IMR-90 (cell line): ENCODE measurements around the gene USH2A. TPM values are rescaled to one million over a fixed set of nuclear protein-coding genes. Genes with fewer than 3 reads are reported as not detected.
"Not testable (repeated sequence)": the region's sequence is repeated elsewhere in the genome, so short reads cannot be mapped to it uniquely, and the experiment has no call there.

Experiments
- ATAC-seq: fragments of 200-7000 bp; cut with Tn5 transposase; 2 replicates; pipeline ENCODE4 v1.9.1; 2020; ENCODE audit warnings: low read depth, mild to moderate bottlenecking, moderate library complexity
- BruUV-seq: library from RNA; stranded (reverse); fragments of 400-500 nt; replicated peaks from 2 replicates; lab custom pipeline; 2021; lab: Mats Ljungman, UMichigan
- CTCF ChIA-PET: fragments of 300-600 bp; formaldehyde crosslinking; extraction: SDS; loops from one replicate; lab custom pipeline; 2021; ENCODE audit warnings: antibody characterized with exemption; lab: Yijun Ruan, JAX
- POLR2A ChIA-PET: fragments of 300-600 bp; sonication (Branson Sonifier 250); formaldehyde crosslinking; loops from one replicate; lab custom pipeline; 2022; ENCODE audit warnings: antibody characterized with exemption; ENCODE audit not compliant: unreplicated experiment; lab: Charles Lee
- DNase-seq: peaks from one replicate; pipeline ENCODE4 v3.0.0; 2013
- H2AFZ ChIP-seq: replicated peaks from 2 replicates; pipeline ENCODE3; 2013; ENCODE audit warnings: low read length, mild to moderate bottlenecking; ENCODE audit not compliant: poor library complexity
- H2AK5ac ChIP-seq: 2 replicates; pipeline ENCODE4 v1.6.1; 2013; ENCODE audit warnings: low read depth, low read length, inconsistent platforms
- H2AK9ac ChIP-seq: replicated peaks from 2 replicates; pipeline ENCODE3; 2013; ENCODE audit warnings: mild to moderate bottlenecking, low read depth, low read length, moderate library complexity; ENCODE audit not compliant: poor library complexity
- H2BK120ac ChIP-seq: 2 replicates; pipeline ENCODE4 v1.6.1; 2013; ENCODE audit warnings: low read depth, low read length, inconsistent platforms
- H2BK15ac ChIP-seq: 3 replicates; pipeline ENCODE4 v1.6.1; 2013; ENCODE audit warnings: low read depth, low read length, inconsistent platforms
- H2BK20ac ChIP-seq: 2 replicates; pipeline ENCODE4 v1.6.1; 2013; ENCODE audit warnings: low read depth, mild to moderate bottlenecking, inconsistent platforms, low read length, moderate library complexity
- H2BK5ac ChIP-seq: 2 replicates; pipeline ENCODE4 v1.6.1; 2013; ENCODE audit warnings: mild to moderate bottlenecking, low read depth, low read length, inconsistent platforms; ENCODE audit not compliant: poor library complexity, severe bottlenecking
- H3K14ac ChIP-seq: replicated peaks from 2 replicates; pipeline ENCODE4 v1.6.1; 2013; ENCODE audit warnings: low read depth, low read length, inconsistent platforms
- H3K18ac ChIP-seq: 2 replicates; pipeline ENCODE4 v1.6.1; 2013; ENCODE audit warnings: low read depth, low read length, control low read depth
- H3K23ac ChIP-seq: 2 replicates; pipeline ENCODE4 v1.6.1; 2013; ENCODE audit warnings: low read depth, low read length, inconsistent platforms
- H3K27ac ChIP-seq: 2 replicates; pipeline ENCODE4 v1.5.1; 2013; ENCODE audit warnings: mild to moderate bottlenecking, control low read depth, low read length; ENCODE audit not compliant: insufficient read depth
- H3K27me3 ChIP-seq: 2 replicates; pipeline ENCODE4 v1.6.1; 2013; ENCODE audit warnings: low read length; ENCODE audit not compliant: control insufficient read depth, insufficient read depth
- H3K36me3 ChIP-seq: 2 replicates; pipeline ENCODE4 v1.6.1; 2013; ENCODE audit warnings: low read length, mixed read lengths; ENCODE audit not compliant: control insufficient read depth, insufficient read depth
- H3K4ac ChIP-seq: 2 replicates; pipeline ENCODE4 v1.6.1; 2013; ENCODE audit warnings: low read depth, low read length, inconsistent platforms
- H3K4me1 ChIP-seq: 2 replicates; pipeline ENCODE4 v1.6.1; 2013; ENCODE audit warnings: low read length, mixed read lengths; ENCODE audit not compliant: control insufficient read depth, insufficient read depth
- H3K4me2 ChIP-seq: 2 replicates; pipeline ENCODE4 v1.6.1; 2013; ENCODE audit warnings: low read depth, mild to moderate bottlenecking, control low read depth, low read length, moderate library complexity
- H3K4me3 ChIP-seq: 2 replicates; pipeline ENCODE4 v1.5.1; 2013; ENCODE audit warnings: low read depth, mild to moderate bottlenecking, control low read depth, low read length, moderate library complexity; ENCODE audit not compliant: insufficient read depth
- H3K56ac ChIP-seq: 2 replicates; pipeline ENCODE4 v1.6.1; 2013; ENCODE audit warnings: low read length, inconsistent platforms; ENCODE audit not compliant: insufficient read depth; ENCODE audit errors: extremely low read depth
- H3K79me1 ChIP-seq, 2 experiments: 2 replicates each; pipeline ENCODE4 v1.6.1; 2013; ENCODE audit warnings: low read length in 2 of 2, inconsistent platforms in 1 of 2, low read depth in 1 of 2
- H3K9ac ChIP-seq: 2 replicates; pipeline ENCODE4 v1.6.1; 2013; ENCODE audit warnings: low read depth, low read length, control low read depth
- H3K9me1 ChIP-seq: 2 replicates; pipeline ENCODE4 v1.6.1; 2013; ENCODE audit warnings: low read length, inconsistent platforms; ENCODE audit not compliant: insufficient read depth
- H3K9me3 ChIP-seq: 2 replicates; pipeline ENCODE4 v1.6.1; 2013; ENCODE audit warnings: low read length; ENCODE audit not compliant: control insufficient read depth, insufficient read depth
- H4K20me1 ChIP-seq: 2 replicates; pipeline ENCODE4 v1.6.1; 2013; ENCODE audit warnings: low read length, inconsistent platforms; ENCODE audit not compliant: insufficient read depth
- H4K5ac ChIP-seq: 2 replicates; pipeline ENCODE4 v1.6.1; 2013; ENCODE audit warnings: mild to moderate bottlenecking, low read depth, low read length, control low read depth
- H4K8ac ChIP-seq, 2 experiments: 2 replicates each; pipeline ENCODE4 v1.6.1; 2013; ENCODE audit warnings: low read depth in 2 of 2, low read length in 2 of 2, control low read depth in 1 of 2, inconsistent platforms in 1 of 2
- H4K91ac ChIP-seq: 2 replicates; pipeline ENCODE4 v1.6.1; 2013; ENCODE audit warnings: low read depth, low read length, inconsistent platforms; ENCODE audit not compliant: insufficient read depth
- CHD1 ChIP-seq: IDR thresholded peaks from 2 replicates; pipeline ENCODE4 v1.6.1; 2012; ENCODE audit warnings: low read depth, low read length, improper control_type of control experiment
- FOS ChIP-seq: fragments of 150-350 bp; IDR thresholded peaks from 2 replicates; pipeline ENCODE4 v1.6.1; 2016; ENCODE audit warnings: low read depth, low read length
- USF2 ChIP-seq: fragments of 150-350 bp; IDR thresholded peaks from 2 replicates; pipeline ENCODE4 v1.6.1; 2017; ENCODE audit warnings: mild to moderate bottlenecking, antibody characterized with exemption, low read length, low read depth
- WGBS, 2 experiments: methylation state at CpG; one replicate each; pipeline versions ENCODE4 v1.1.5 to v1.1.7; 2013; ENCODE audit warnings: missing lambda C conversion rate in 2 of 2; ENCODE audit not compliant: insufficient read length in 1 of 2; ENCODE audit errors: extremely low coverage in 2 of 2; 5-methylcytosine and 5-hydroxymethylcytosine counted together
- dilution Hi-C: fragments of 300-500 bp; cut with HindIII; formaldehyde crosslinking; loops from one replicate; pipeline ENCODE4 v1.14.3; 2018; ENCODE audit warnings: low sequenced_read_pairs; ENCODE audit not compliant: unreplicated experiment
- in situ Hi-C: fragments of 300-500 bp; cut with MboI; formaldehyde crosslinking; loops from 3 replicates; pipeline ENCODE4 v1.14.3; 2019; ENCODE audit warnings: low sequenced_read_pairs, inconsistent platforms, mixed read lengths
- intact Hi-C: fragments of 100-400 bp; cut with micrococcal nuclease; formaldehyde crosslinking; loops from 2 replicates; pipeline ENCODE4 v1.10.0; 2022
- polyA plus RNA-seq, 3 experiments: library from polyadenylated mRNA; depleted of rRNA; stranded (reverse); fragments of >200 nt; gene quantifications; 2 replicates each; pipeline ENCODE4 v1.2.3, GENCODE V29; 2012; ENCODE audit warnings: low replicate concordance in 1 of 3
- total RNA-seq: library from RNA; depleted of rRNA; stranded (reverse); fragments of >200 nt; gene quantifications from 2 replicates; pipeline ENCODE4 v1.2.3, GENCODE V29; 2012

Gene USH2A
- total and polyA plus RNA-seq, 2 of the 4 experiments (the other 2 are of a cell fraction), result under 0.01 to 0.02 TPM

DNA sequence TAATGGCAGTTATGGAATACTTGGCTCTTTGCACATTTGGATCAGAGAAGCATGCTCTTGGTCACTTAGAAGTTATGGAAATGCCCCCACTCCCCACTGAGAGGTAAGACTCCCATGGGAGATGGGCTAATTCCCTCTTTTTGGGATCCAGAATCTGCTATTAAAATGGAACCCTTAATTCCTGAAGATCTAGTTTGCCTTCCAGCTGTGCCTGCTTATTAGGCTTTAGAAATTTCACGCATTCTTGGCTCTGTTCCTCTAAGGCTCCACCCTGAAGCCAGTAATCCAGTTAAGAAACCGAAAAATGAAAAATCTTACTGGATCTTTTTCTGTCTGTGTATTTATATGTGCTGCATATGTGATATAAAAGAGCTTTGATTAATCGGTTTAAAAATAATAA is 76.7 kb downstream of the USH2A start:
- Histone ChIP-seq H3K14ac (no peak overlapping the region), H2BK120ac (no peak overlapping the region), H2BK15ac (no peak overlapping the region), H4K8ac (no peak overlapping the region), H3K4me1 (no peaks in the 10 kb centered on the region), H2BK20ac (no peak overlapping the region), H3K9me1 (no peaks in the 10 kb centered on the region), H3K56ac (no peak overlapping the region), H3K27ac (no peak overlapping the region), H4K5ac (no peak overlapping the region), H2AFZ (no peak overlapping the region), H3K4ac (no peak overlapping the region), H4K91ac (no peak overlapping the region), H3K9me3 (no peaks in the 10 kb centered on the region), H3K18ac (no peak overlapping the region), H3K9ac (no peak overlapping the region), H3K4me3 (no peak overlapping the region), H2BK5ac (no peak overlapping the region), H3K23ac (no peak overlapping the region), H3K27me3 (no peaks in the 10 kb centered on the region), H3K4me2 (no peak overlapping the region), H3K79me1 (no peaks in the 10 kb centered on the region), H2AK9ac (no peak overlapping the region), H3K36me3 (no peaks in the 10 kb centered on the region), H2AK5ac (no peak overlapping the region), H4K20me1 (no peaks in the 10 kb centered on the region)
- no CpG with 5 or more reads among the region's 3 CpGs for WGBS, 2 experiments
- ATAC-seq, result no peak
- TF ChIP-seq CHD1 (no peak), FOS (no peak), USF2 (no peak)
- dilution Hi-C loops, result no loop called here
- ChIA-PET CTCF (interaction anchor here (1.3 kb wide), 1 partner anchor 11 kb away, joined by 4 read pairs; no protein-coding TSS in a partner anchor), POLR2A (no interaction called here)
- in situ Hi-C loops, result no loop called here
- no TSS peak for BruUV-seq
- intact Hi-C loops, result no loop called here
- DNase-seq, result no peak

GRCh38 chr1:216340542-216340941 is 82.7 kb downstream of the USH2A start:
- H4K5ac ChIP-seq, H3K14ac ChIP-seq, H3K4me1 ChIP-seq, H3K9me1 ChIP-seq, in situ Hi-C loops, H2BK120ac ChIP-seq, H2BK5ac ChIP-seq, H2AK9ac ChIP-seq, H3K18ac ChIP-seq, H3K4ac ChIP-seq, H3K27me3 ChIP-seq, H2BK15ac ChIP-seq, POLR2A ChIA-PET, H3K79me1 ChIP-seq, H4K8ac ChIP-seq, H3K56ac ChIP-seq, H2AK5ac ChIP-seq, H3K9me3 ChIP-seq, H3K36me3 ChIP-seq, CTCF ChIA-PET, DNase-seq, H2AFZ ChIP-seq, dilution Hi-C loops, H3K4me3 ChIP-seq, ATAC-seq, H4K20me1 ChIP-seq, H3K9ac ChIP-seq, H3K27ac ChIP-seq, H2BK20ac ChIP-seq, H3K23ac ChIP-seq, H4K91ac ChIP-seq, BruUV-seq, H3K4me2 ChIP-seq, intact Hi-C loops: not testable (repeated sequence)
- WGBS, 2 experiments, result no CpG with 5 or more reads among the region's 5 CpGs
